ENCODE results near the gene ASIC1.

Gene ASIC1

GRCh38 chr12:50041062-50041860 lies 16.1 kb upstream of the ASIC1 start:
- DNase-seq, result no peak

GRCh38 chr12:50041962-50042361 lies 15.4 kb upstream of the ASIC1 start:
- DNase-seq, result no peak

GRCh38 chr12:50042693-50043092 lies 14.7 kb upstream of the ASIC1 start:
- DNase-seq, result no peak

DNA sequence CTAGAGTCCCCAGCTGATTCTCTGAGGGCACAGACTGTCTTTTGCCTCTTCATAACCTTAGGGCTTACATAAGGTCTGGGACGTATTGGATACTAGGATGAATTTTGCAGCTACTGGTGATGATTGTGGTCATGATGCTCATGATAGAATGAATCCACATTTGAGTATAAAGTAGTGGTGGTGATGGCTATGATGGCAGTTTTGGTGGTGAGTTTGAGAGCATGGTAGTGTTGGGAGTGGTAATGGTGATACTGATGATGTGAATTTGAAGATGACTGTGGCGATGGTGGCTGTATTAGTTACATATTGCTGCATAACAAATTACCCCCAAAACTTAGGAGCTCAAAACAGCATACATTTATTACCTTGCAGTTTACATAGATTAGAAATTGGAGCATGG lies 14.1 kb upstream of the ASIC1 start:
- DNase-seq, result no peak

DNA sequence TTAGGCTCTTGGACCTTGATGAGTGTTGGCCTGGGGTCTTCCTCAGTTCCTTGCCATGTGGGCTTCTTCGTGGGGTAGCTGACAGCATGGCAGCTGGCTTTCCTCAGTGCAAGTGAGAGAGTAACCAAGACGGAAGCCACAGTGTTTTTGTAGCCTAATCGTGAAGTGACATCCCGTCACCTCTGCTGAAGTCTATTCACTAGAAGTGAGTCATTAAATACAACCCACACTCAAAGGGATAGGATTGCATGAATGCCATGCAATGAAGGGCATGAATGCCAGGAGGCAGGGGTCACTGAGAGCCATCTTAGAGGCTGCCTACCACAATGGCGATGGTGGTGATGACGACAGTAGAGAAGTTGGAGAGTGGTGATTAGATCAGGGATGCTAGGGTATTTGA lies 13.5 kb upstream of the ASIC1 start:
- DNase-seq, result no peak

DNA sequence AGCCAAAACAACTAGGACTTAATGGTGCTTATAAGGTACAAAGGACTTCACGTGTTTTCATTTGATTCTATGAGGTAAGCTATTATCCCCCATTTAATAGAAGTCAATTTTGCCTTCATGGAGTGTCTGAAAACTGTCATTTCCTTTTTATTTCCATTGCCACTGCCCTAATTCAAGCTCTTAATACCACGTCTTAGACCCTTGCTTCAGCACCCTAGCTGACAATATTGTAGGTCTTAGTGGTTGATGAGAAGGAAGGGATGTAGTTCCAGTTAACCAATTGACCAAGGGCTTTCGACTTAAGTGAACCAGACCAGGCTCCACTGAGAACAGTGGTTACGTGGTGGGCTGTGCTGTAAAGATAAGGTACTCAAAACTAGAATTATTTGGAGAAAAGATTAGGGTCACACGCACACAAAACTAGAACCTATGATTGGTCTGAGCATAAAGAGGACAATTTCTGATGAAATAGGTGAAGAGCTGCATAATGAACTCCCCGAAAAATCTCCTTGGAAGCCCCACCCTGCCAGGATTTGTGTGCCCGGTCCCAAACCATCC lies 9.6 kb upstream of the ASIC1 start:
- DNase-seq, result no peak

GRCh38 chr12:50049254-50050118 lies 7.9 kb upstream of the ASIC1 start:
- DNase-seq, result no peak

DNA sequence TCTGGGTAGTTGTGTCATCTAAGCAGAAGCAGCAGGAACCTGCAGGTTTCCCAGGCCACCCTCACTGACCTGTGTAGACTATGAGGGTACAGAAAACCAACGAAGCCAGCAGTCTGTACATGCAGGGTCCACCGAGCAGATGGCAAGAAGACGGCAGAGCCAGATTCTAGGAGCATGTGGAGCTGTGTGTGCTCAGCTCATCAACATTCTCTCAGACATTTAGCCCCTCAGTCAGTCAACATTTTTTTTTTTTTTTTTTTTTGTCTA lies 7.3 kb upstream of the ASIC1 start:
- no peak for DNase-seq

GRCh38 chr12:50050410-50051098 lies 6.8 kb upstream of the ASIC1 start:
- peak; percentile 47 for DNase-seq

DNA sequence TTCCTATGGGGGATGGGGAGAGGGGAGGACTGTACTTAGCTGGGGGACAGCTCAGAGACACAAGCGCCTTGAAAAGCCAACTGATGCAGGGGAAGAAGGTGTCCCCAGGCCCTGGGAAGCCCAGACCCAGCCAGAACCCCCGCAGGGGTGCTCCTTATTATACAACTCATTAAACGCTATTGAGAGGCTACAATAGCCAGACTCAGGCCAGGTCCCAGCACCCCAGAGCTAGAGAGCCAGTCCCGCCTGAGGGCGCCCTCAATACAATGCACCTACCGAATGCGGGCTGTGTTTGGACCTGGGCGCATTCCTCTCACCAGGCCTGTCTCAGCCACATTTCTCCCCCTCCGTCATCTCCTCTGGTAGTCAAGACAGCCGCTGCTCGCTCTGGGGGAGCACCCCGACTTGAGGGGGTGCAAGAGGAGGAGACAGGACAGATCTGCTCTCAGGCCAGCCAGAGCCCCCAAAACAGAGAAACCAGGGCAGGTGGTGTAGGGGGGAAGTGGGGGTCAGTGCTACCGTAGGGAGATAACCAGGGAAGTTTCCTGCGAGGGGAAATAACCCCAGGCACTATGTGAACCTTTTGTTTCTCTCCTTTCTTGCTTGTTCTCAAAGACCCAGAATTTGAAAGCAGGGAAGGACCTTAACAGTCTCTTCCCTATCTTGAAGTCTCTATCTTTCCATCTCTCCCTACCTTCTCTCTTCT lies 6.1 kb upstream of the ASIC1 start:
- no peak for DNase-seq

GRCh38 chr12:50052544-50052943 lies 4.9 kb upstream of the ASIC1 start:
- no peak for DNase-seq

DNA sequence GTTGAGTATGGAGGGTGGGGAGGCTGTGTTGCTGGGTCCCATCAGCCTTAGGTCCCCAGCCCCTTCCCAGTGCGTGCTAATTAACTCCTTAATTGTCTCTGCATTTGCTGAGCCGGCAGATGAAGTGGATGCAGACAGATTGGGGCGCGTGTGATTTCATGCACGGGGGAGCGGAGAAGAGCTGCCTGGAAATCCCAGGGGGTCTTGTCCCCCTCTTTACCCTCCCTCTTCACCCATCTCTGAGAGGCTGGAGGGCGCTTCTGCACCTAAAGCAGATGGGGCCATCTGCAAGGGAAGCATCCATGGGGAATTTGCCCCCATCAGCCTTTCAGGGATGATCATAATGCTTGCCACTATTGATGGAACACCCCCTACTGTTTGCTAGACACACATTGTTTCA lies 4.4 kb upstream of the ASIC1 start:
- no peak for DNase-seq

GRCh38 chr12:50053583-50053982 lies 3.8 kb upstream of the ASIC1 start:
- DNase-seq, result no peak

DNA sequence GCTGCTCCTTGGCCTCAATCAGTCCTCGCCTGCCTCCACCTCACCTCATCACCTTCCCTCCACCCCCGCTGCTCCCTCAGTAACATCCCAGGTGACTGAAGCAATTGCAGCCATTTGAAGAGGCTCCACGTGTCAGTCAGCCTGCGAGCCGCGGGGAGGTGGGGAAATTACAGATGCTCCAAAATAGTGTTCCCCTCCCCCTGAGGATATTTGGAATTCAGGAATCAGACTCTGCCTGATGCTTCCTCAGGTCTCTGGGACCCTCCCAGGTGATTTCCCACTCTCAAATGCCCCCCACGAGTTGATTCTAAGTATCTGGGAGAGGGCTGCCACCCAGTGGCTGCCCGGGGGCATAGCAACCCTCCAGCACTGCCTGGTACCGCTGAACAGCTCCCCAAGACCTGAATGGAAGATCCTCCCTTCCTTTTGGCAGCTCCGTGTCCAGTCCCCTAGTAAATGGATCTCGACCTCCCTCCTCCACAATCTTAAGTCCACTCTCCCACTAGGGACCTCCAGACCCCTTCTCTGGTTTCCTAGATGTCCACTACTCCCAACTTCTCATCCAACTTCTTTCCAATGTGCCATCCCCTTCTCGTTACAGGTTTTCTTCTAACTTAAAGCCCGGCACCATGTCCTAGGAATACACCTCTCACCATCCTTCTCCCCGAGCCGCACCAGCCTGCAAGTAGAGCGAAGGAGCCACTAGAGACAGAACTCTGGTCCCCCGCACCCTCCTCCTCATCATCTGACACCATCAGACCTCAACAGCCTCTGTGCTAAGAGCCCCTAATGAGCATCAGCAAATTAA lies 1.4 kb upstream of the ASIC1 start:
- no peak for DNase-seq

GRCh38 chr12:50056639-50056976 lies 788 bp upstream of the ASIC1 start:
- DNase-seq, result no peak

- DNase-seq, result no peak
These were observed 687 bp downstream of the ASIC1 start for GRCh38 chr12:50057896-50058670.

DNA sequence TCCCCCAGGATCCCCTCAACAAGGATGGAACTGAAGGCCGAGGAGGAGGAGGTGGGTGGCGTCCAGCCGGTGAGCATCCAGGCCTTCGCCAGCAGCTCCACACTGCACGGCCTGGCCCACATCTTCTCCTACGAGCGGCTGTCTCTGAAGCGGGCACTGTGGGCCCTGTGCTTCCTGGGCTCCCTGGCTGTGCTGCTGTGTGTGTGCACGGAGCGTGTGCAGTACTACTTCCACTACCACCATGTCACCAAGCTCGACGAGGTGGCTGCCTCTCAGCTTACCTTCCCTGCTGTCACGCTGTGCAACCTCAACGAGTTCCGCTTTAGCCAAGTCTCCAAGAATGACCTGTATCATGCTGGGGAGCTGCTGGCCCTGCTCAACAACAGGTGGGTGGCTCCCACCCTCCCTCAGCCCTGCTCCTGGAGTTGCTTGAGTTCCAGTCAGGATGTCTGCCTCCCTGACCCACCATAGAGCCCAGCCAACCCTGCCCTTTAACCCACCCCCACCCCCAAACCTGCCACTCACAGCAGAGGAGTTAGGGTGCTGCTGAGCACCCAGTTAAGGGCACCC lies 1.4 kb downstream of the ASIC1 start:
- DNase-seq, result no peak

DNA sequence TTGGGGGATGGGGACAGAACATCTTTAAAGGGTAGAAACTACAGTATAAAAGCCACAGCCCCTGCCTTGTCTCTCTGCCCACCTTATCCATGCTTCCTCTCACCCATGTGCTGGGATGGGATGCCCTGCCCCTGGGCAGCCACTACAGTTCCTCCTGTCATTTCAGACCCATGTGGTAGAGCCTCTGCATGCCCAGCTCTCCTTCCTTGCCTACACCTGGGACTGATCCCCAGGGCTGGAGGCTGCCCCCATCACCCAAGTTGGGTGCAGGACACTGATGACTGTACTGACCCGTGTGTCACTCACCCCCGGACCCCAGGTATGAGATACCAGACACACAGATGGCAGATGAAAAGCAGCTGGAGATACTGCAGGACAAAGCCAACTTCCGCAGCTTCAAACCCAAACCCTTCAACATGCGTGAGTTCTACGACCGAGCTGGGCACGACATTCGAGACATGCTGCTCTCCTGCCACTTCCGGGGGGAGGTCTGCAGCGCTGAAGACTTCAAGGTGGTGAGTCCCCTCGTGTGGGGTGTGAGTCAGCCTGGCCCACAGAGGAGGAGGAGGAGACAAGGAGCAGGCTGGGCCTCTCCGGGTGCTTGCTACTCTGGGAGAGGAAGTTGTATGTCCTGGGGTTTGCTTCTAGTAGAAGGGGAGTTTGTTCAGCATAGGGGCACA lies 2.2 kb downstream of the ASIC1 start:
- peak; percentile 30 for DNase-seq

GRCh38 chr12:50060120-50060468 lies 2.7 kb downstream of the ASIC1 start:
- no peak for DNase-seq

DNA sequence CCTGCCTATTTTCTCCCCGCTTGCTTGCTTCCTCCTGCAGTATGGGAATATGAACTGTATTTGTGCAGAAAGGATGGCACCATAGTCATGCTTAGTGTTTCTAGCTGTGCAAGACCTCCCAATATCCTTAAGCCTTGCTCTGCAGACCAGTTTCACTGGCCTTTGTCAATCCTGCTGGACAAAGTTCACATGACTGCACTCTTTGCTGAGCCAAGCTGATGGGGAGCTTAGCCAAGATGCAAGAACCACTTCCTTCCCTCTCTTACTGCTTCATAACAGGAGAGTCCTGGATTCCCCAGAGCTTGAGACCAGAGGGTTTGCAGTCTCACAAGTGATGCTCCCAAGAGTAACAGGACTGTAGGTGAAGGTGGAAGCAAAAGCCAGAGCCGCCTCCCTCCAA lies 3.8 kb downstream of the ASIC1 start:
- no peak for DNase-seq

All from SIG-M5 (cell line).